Thyroid gland (tissue), 4 donors: ENCODE data around the gene HSPA12A. TPM values are rescaled to one million over a fixed set of nuclear protein-coding genes. Genes with fewer than 3 reads are reported as not detected.
"Not testable (repeated sequence)": the region's sequence is repeated elsewhere in the genome, so short reads cannot be mapped to it uniquely, and the experiment has no call there.

Experiments used
- DNase-seq, 2 donors: peaks; one replicate each; pipeline ENCODE4 v3.0.0-alpha.2; 2019
- H3K27ac ChIP-seq, 3 donors: fragments of 200-600 bp; sonication (generic); 1 replicate in 2 of 3; 2 replicates in 1 of 3; pipeline ENCODE4 v1.5.1; 2016 to 2019; ENCODE audit warnings: mild to moderate bottlenecking in 1 of 3, moderate library complexity in 1 of 3
- H3K27me3 ChIP-seq: fragments of 200-600 bp; sonication (generic); one replicate; pipeline ENCODE4 v1.5.1; 2019
- H3K36me3 ChIP-seq, 2 donors: fragments of 200-600 bp; sonication (generic); one replicate each; pipeline ENCODE4 v1.5.1; 2016 to 2019
- H3K4me1 ChIP-seq, 2 donors: fragments of 200-600 bp; sonication (generic); one replicate each; pipeline ENCODE4 v1.5.1; 2017 to 2019
- H3K4me3 ChIP-seq, 3 donors: fragments of 200-600 bp; sonication (generic); replicated peaks in 1 of 3; 1 replicate in 2 of 3; 2 replicates in 1 of 3; pipeline ENCODE4 v1.5.1; 2016; ENCODE audit warnings: mild to moderate bottlenecking in 1 of 3
- H3K9me3 ChIP-seq: fragments of 200-600 bp; sonication (generic); one replicate; pipeline ENCODE4 v1.5.1; 2017
- POLR2A ChIP-seq, 2 donors: fragments of 450-650 bp; IDR thresholded peaks; one replicate each; pipeline ENCODE4 v1.6.1; 2017; ENCODE audit warnings: antibody characterized with exemption in 2 of 2, mild to moderate bottlenecking in 2 of 2, moderate library complexity in 1 of 2
- WGBS, 2 donors: methylation state at CpG; one replicate each; pipeline ENCODE4 v1.1.5; 2017; 5-methylcytosine and 5-hydroxymethylcytosine counted together
- intact Hi-C: fragments of 100-400 bp; cut with DNase I; formaldehyde crosslinking; loops from one replicate; pipeline ENCODE4 v1.15.1; 2023
- total RNA-seq, 4 donors: library from RNA; depleted of rRNA; stranded (reverse); fragments of >200 nt; gene quantifications; one replicate each; pipeline ENCODE4 v1.2.3, GENCODE V29; 2016
- TF ChIP-seq, protein P1 (sequence below), 6 experiments: fragments of 200-600 bp in 3 of 6; fragments of 450-650 bp in 3 of 6; sonication (generic) in 3 of 6; IDR thresholded peaks; one replicate each; pipeline ENCODE4 v1.5.1; 2016 to 2019; ENCODE audit warnings: antibody characterized with exemption in 6 of 6, mild to moderate bottlenecking in 2 of 6, inconsistent platforms in 1 of 6, moderate library complexity in 1 of 6

Gene HSPA12A
- total RNA-seq, 4 donors from 2014 or later, result 22.6 to 37.3 (median 34.6) TPM

- Histone ChIP-seq H3K27me3 (no peaks in the 10 kb centered on the region), H3K4me1 (peaks cover 8 to 32% of the 10 kb centered on the region in 2 donors), H3K36me3 (no peaks in the 10 kb centered on the region), H3K9me3 (no peaks in the 10 kb centered on the region), H3K4me3 (no peak overlapping the region), H3K27ac (no peak overlapping the region)
- intact Hi-C loops, result no loop called here
- 86 to 91% methylated on average over 2 of the region's 2 CpGs for WGBS, 2 donors
- TF ChIP-seq POLR2A (IDR thresholded peaks at IDR 0.05), result no peak
- TF ChIP-seq, protein P1, sequence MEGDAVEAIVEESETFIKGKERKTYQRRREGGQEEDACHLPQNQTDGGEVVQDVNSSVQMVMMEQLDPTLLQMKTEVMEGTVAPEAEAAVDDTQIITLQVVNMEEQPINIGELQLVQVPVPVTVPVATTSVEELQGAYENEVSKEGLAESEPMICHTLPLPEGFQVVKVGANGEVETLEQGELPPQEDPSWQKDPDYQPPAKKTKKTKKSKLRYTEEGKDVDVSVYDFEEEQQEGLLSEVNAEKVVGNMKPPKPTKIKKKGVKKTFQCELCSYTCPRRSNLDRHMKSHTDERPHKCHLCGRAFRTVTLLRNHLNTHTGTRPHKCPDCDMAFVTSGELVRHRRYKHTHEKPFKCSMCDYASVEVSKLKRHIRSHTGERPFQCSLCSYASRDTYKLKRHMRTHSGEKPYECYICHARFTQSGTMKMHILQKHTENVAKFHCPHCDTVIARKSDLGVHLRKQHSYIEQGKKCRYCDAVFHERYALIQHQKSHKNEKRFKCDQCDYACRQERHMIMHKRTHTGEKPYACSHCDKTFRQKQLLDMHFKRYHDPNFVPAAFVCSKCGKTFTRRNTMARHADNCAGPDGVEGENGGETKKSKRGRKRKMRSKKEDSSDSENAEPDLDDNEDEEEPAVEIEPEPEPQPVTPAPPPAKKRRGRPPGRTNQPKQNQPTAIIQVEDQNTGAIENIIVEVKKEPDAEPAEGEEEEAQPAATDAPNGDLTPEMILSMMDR (IDR thresholded peaks at IDR 0.05), result no peak
- DNase-seq, result no peak
These were observed 29.3 kb downstream of the HSPA12A start for GRCh38 chr10:116712989-116713543.

DNA sequence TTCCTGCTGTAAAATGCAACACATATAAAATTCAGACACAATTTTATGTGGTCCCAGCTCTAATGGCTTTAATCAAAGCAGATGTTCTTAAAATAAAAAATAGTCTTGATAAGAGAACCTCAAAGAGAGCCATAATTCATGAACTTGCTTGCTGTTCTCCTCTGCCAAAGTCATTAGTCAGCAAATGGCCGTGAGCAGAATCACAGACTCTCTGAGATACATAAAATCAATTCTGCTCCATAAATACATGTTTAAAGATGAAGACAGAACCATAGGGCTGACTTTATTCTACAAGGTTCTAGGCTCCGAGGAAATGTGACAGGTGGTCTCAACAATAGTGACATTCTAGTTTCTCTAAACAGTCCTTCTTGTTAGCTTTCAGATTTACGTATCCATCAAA is 29.8 kb downstream of the HSPA12A start:
- H3K36me3 ChIP-seq, result no peaks in the 10 kb centered on the region
- intact Hi-C loops, result no loop called here
- 82 to 89% methylated on average over 3 of the region's 3 CpGs for WGBS, 2 donors

GRCh38 chr10:116711803-116712202 is 30.6 kb downstream of the HSPA12A start:
- H3K4me1 ChIP-seq, result peaks cover 7 to 30% of the 10 kb centered on the region in 2 donors
- H3K9me3 ChIP-seq, DNase-seq, H3K36me3 ChIP-seq, H3K4me3 ChIP-seq, intact Hi-C loops, H3K27ac ChIP-seq, H3K27me3 ChIP-seq: not testable (repeated sequence)
- 93 to 94% methylated on average over 10 of the region's 10 CpGs for WGBS, 2 donors

More for the DNA sequence above, 29.8 kb downstream of the HSPA12A start:
- TF ChIP-seq POLR2A (IDR thresholded peaks at IDR 0.05), result no peak
- TF ChIP-seq, protein P1 (IDR thresholded peaks at IDR 0.05), result no peak
- Histone ChIP-seq H3K27ac (no peak overlapping the region), H3K4me1 (peaks cover 8 to 35% of the 10 kb centered on the region in 2 donors), H3K4me3 (no peak overlapping the region), H3K27me3 (no peaks in the 10 kb centered on the region), H3K9me3 (no peaks in the 10 kb centered on the region)
- DNase-seq, result no peak

DNA sequence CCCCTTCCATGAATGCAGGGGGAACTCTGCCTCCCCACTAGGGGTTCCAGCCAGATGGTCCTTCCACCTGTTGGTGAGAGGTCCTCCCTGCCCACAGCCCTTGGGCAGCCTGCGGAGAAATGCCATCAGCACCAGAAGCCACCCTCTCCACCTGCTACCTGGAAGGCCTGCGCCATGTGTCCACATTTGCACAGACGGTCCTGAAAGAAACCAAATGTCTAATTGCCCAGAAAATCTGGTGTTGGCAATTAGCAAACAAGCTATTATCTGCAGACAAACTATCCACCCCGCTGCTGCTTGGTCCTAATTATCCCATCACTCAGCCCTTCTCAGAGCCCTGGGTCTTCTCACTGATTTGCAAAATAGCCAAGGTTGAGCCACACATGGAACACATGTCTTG is 32.3 kb downstream of the HSPA12A start:
- no peak overlapping the region for H3K27ac ChIP-seq

DNA sequence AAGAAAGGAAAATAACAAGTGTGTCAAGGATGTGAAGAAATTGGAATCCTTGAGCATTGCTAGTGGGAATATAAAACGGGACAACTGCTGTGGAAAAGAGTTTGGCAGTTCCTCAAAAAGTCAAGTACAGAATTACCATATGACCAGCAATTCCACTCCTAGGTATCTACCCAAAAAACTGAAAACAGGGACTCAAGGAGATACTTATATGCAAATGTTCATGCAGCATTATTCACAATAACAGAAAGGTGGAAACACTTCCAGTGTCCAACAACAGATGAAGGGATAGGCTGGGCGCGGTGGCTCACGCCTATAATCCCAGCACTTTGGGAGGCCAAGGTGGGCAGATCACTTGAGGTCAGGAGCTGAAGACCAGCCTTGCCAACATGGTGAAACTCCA is 33.5 kb downstream of the HSPA12A start:
- TF ChIP-seq POLR2A (IDR thresholded peaks at IDR 0.05), result no peak
- TF ChIP-seq, protein P1 (IDR thresholded peaks at IDR 0.05), result no peak
- Histone ChIP-seq H3K27ac (peak overlapping the region in 1 of 3 donors; percentile 36), H3K9me3 (no peaks in the 10 kb centered on the region), H3K36me3 (no peaks in the 10 kb centered on the region), H3K27me3 (no peaks in the 10 kb centered on the region), H3K4me3 (no peak overlapping the region), H3K4me1 (peaks cover 6 to 27% of the 10 kb centered on the region in 2 donors)
- intact Hi-C loops, result no loop called here
- DNase-seq, result no peak
- 79 to 81% methylated on average over 4 of the region's 4 CpGs for WGBS, 2 donors

More for the DNA sequence above, 32.3 kb downstream of the HSPA12A start:
- TF ChIP-seq POLR2A (IDR thresholded peaks at IDR 0.05), result no peak
- TF ChIP-seq, protein P1 (IDR thresholded peaks at IDR 0.05), result no peak
- H3K4me3 ChIP-seq, result no peak overlapping the region
- H3K9me3 ChIP-seq, result no peaks in the 10 kb centered on the region
- peaks cover 4 to 21% of the 10 kb centered on the region in 2 donors for H3K4me1 ChIP-seq
- no peaks in the 10 kb centered on the region for H3K27me3 ChIP-seq
- intact Hi-C loops, result no loop called here
- DNase-seq, result no peak
- no peaks in the 10 kb centered on the region for H3K36me3 ChIP-seq
- WGBS, 2 donors, result 93 to 100% methylated on average over 4 of the region's 4 CpGs
